GM19043 (cell line): Measurements from ENCODE around the gene NFIX.

Experiments
- ATAC-seq: cut with Tn5 transposase; IDR thresholded peaks from one replicate; pipeline ENCODE4 v1.9.1; 2021; ENCODE audit warnings: low read depth; ENCODE audit not compliant: unreplicated experiment

Gene NFIX

DNA sequence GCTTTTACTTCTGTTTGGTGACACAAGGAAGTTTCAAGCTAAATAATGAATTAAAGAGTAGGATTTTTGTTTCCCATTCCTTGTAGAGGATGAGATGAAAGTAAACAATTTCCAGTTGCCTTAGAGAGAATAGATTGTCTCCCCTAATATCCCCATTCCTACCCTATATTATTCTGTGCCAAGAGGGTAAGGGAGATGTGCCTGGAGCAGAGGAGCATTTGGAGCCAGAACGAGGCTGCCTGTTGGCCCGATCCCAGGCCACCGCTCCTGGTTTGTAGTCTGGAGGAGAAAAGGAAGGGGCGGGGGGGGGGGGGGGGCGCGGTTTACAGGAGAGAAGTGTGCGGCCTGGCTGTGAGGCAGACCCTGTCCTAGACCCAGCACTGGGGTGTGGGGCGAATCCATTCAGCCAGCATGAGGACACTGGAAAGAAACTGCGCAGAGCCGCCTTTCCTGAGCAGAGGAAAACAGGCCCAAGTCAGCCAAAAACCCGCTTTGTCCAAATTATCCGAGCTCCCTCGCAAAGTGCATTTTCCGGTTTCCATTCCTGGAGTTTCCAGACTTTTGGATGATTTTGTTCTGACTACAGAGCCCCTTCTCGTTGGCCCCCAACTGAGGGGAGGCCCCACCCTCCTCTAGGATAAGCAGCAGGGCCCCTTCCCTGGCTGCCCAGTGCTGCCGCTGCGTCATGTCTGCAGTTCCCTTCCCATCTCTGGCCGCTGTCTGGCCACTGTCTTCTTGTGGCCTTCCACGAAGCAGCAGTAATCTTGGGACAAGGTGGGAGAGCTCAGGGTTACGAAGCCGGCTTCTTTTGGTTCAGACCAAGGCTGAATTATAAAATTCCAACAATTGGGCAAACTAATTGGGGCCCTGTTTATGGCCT, 23.0 kb downstream of the NFIX start:
- ATAC-seq, result no peak

DNA sequence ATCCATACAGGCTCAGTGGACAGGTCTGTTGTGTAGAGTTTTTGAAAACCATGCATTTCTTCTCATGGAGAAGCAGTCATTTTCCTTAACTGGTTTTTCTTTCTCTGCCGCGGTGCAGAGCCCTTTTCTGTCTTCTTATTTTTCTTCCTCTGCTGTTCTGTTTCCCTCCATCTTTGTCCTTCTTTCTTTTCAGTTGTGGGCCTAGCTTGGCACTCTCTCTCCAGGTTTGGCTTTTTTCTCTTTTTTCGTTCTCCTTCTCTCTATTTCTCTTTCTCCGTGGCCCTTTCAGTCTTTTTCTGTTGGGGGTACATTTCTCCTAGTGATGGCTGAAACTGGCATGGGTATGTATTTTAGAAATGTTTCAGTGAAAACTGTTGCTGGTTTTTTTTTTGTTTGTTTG, 24.1 kb downstream of the NFIX start:
- ATAC-seq, result no peak

DNA sequence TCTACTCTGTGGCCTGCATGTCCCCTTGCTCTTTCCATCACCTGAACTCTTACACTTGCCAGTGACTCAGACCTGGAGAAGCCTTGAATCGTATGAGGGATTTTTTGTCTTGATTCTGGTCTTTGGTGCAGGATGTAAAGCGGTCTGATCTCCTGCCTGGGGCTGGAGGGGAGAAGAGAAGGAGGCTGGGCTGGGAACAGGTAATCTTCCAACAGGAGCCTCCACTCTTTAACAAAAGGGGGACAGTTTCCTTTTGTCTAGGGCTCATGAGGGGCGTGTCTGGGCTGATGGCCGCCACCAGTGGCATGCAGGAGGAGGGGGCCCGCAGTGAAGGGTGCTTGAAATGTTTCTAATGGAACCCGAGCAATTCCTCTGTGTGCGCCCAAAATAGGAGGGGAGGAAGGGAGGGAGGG, 24.7 kb downstream of the NFIX start:
- no peak for ATAC-seq

DNA sequence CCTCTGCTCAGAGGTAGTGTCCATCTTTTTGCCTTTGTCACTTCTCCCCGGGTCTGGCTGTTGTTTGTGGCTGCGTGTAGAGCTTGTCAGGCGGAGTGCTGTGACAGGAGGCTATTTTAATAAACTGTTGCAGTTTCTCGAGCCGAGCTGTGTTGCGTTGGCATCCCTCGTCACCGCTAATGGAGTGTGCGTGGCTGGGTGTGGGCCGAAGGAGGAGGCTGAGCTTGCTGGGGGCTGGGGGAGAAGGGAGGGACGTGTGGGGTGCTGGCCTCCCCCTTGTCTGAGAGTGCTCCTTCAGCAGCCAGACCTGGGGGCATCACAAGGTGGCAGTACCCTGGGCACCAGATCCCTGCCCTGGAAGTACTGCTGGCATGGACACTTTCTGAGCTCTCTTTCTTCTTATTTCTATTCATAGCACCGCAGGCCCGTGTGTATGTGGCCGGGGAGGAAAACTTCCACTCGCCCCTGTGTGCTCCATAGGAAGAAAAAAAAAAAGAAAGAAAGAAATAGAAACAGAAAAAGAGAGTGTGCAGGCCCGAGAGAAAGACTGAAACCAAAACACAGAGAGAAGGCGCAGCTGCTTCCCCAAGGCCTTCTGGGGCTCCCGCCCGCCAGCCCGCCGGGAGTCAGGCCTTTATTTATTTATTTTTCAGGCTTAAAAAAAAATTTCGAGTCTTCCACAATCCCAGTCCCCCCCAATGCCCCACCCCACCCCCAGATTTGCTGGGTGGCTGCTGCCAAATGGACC, 27.0 kb downstream of the NFIX start:
- ATAC-seq, result no peak

DNA sequence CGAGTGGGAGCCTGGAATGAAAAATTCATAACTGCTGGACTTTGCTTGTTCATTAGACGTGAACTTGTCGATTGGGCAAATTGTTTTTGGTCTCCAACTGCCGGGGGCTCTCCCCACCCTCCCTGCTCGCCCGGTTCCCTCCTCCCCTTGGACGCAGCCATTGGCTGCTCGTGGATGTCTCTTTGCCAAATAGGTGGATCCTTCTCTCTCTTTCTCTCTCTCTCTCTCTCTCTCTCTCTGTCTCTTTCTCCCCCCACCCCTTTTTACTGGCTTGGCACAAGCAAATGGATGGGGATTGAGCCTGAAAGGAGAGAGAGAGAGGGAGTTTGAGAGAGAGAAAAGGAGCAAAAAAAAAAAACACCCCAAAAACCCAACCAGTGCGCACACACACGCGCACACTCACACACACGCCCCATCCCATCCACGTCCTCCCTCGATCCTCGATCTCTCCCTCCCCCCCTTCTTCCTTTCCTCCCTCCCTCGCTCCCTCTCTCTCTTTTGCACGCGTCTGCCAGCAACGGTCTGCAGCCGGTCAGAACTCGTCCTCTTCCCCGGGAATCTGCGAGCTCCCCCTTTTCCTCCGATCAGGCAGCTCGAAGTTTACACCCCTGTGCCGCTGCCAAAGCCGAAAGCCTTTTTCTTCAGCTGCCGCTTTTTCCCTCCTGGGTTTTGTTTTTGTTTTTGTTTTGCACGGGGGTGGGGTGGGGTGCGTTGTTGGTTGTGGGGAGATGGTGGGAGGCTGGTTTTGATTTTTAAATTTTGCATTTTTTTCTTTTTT, 27.8 kb downstream of the NFIX start:
- no peak for ATAC-seq

DNA sequence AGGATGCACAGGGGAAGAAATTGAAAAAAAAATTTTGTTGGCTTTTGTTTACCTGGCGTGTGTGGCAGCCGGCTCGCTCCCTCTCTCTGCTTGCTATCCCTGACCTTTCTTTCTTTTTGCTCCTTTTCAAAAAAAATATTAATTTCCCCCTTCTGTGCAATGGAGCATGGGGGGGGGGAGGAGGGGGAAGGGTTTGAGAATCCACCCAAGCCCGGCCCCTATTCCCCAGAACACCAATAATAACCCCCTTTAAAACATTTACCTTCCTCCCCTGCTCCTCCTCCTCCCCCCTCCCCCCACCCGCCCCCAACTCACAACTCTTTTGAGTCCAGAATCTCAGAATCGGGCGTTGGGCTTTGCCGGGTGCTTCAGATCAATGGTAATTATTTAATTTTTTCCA, 28.4 kb downstream of the NFIX start:
- ATAC-seq, result no peak

DNA sequence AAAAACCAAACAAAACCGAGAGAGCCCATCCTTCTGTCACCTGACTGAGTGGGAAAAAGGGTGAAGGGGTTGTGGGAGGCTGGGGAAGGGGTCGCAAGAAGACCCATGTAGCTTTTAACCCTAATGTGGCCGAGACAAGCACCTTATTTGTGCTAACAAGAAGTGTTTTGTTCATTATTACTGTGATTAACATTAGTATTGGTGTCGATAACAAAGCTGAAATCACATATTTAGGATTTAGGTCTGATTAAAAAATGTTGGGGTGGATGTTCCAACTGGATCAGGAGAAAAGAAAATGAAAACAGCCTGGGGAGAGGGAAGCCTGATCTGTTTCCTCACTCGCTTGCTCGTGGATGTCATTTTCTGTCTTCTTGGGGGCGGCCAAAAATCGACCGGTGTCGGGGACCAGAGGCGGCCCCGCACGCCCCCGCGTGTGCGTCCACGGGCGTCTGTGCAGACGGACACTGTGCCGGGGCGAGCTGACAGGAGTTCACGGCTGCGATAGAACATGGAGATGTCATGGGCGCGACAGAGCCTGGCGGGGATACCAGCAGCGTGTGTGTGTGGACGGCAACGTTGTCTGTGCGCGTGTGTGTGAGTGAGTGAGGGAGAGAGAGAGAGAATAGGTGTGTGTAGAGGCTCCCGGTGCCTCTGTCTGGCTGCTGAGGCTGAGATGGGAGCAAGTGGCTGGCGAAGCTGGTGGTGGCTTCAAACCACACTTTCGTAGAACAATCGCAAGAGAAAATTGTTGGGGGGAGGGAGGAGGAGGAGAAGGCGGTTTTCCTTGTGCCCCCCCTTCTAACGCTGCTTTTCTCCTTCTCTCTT, 29.1 kb downstream of the NFIX start:
- no peak for ATAC-seq

DNA sequence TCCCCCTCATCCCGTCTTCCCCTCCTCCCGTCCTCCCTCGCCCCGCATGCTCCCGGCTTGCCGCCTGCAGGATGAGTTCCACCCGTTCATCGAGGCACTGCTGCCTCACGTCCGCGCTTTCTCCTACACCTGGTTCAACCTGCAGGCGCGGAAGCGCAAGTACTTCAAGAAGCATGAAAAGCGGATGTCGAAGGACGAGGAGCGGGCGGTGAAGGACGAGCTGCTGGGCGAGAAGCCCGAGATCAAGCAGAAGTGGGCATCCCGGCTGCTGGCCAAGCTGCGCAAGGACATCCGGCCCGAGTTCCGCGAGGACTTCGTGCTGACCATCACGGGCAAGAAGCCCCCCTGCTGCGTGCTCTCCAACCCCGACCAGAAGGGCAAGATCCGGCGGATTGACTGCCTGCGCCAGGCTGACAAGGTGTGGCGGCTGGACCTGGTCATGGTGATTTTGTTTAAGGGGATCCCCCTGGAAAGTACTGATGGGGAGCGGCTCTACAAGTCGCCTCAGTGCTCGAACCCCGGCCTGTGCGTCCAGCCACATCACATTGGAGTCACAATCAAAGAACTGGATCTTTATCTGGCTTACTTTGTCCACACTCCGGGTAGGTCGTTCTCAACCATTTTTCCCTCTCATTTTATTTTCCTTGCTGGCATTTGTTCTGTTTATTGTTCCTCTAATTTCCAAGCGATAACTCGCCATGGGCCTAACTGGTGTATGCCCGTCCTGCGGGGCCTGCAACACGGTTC, 29.8 kb downstream of the NFIX start:
- no peak for ATAC-seq

DNA sequence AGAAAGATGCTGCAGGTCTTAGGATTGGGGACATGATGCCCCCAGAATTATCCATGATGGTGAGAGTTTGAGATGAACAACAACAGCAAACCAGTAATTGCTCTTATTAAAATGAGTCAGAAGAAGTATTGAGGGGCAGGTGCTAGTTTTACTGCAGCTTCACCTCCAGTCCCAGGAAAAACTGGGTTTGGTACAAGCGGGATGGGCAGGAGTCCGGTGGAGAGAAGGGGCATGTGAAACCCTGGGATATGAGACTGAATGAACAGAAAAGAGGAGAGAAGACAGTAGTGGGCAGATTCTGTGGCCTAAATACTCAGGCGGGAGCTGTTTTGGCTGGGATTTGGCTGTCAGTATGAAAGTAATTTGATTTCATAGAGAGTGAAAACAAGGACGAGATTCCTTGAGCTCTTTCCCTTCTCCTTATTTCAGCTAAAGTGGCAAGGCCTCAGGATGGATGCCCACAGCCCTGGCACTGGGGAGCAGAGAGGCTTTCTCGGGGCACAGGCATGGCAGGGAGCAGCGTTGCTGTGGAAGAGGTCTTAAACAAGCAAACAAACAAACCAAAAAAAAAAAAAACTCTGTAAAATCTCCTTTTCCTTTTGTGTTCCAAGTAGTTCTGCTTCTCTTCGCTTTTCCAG, 30.7 kb downstream of the NFIX start:
- no peak for ATAC-seq

DNA sequence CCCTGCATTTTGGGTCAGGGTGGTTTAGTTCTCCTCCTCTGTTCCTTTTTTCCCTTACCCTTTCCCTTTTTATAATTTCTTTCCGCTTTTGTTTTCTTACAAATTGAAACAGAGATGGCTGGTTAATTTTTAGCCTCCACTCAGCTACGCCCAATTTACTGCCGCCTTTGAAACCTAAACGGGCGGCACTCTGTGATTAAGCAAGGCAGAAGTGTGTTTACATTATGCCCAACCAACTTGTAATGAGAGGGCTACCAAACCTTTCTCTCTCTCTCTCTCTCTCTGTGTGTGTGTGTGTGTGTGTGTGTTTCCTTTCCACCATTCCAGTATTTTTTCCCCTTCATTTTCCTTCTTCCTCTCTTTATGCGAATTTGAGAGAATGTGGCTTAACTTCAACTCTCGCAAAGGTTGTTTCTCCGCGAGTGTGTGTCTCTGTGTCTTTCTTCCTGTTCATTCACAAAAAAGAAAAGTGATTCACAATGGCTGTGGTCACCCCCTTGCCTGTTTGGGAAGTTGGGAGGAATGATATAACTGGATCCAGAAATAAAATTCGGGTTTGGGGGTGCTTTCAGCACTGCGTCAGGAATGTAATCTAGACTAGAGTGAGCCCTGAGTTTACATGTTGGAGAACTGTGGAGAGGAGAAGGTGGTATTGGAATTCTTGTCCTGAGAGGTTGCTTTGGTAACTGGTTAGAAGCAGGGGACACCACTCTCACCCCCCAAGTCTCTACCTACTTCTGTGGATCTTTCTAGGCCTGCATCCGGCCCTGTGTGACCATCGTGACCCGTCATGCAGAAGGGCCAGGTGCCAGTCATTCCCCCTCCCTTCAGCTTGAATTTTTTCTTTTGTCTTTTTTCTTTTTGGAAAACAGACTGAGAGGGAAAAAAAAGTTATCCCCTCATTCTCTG, 31.4 kb downstream of the NFIX start:
- ATAC-seq, result no peak

DNA sequence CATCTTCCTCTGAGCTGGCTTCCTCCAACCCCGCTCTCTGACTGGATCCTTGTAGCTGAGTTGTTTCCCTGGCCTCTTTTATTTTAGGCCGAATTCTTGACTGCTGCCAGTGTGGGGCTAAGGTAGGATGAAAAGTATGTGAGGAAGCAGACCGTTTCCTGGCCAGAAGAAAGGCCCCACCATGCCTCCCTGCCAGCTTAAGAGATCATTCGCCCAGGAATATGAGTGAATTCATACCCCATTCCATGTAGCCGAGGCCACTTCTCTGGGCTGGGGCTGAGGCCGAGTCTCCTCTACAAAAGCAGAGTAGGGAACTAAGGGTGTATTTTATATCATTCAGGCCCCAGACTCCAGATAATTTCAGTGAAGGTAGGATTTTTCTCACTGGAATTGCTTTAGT, 32.3 kb downstream of the NFIX start:
- no peak for ATAC-seq

DNA sequence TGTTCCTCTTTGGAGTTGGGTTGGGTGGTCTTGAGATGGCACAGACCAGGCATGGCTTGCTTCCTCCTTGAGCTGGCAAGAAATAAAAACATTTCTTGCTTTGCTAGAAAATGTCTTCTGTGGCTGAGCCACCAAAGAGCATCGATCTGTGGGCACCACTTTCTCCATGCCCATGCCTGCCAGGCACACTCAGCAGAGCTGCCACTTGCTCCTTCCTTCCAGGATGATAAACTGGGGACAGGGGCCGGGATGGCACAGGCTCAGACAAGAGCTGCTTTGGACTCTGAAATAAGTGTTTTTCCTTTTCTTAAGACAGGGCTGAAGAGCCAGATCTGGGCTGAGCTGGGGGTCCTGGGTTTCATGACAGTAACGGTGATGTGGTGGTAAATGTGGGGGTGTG, 32.8 kb downstream of the NFIX start:
- no peak for ATAC-seq

DNA sequence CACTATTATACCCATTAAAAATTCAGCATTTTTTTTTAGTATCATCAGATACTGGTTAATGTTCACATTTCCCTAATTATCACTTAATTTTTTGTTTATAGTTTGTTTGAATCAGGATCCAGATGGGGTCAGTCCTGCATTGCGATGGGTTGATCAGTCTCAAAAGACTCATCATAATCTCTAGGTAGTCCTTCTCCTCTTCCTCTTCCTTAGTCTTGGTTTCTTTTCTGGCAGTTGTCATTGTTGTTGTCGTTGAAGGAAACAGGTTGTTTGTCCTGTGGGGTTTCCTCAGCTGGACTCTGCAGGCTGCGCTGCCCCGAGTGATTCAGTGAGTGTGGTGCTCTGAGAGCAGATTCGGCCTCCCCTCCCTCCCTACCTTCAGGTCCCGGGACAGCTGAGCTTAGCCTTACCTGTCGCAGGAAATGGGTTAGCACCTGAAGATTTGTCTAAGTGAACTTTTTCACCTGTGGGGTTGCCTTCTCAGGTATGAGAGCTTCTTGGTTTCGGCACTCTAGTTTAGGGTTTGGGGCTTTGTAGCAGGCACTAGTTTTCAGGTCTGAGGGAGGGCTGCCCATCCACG, 34.1 kb downstream of the NFIX start:
- ATAC-seq, result no peak

DNA sequence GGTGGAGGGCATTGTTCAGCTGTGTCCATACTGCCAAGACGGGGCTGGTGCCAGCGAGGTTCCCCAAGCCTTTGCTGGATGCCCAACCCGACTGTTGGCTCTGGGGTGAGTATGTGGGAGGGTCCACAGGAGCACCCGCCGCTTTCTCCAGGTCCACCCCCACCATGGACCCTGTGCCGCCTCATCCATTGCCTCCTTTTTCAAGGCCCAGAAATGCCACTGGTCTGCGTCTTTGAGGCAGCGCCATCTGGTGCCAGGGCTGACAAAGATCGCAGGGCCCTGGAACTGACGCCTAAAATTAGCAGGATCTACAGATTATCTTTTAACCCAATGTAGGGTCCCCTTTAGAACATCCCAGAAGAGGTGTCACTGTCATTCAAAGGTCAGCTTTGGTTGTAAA, 34.6 kb downstream of the NFIX start:
- ATAC-seq, result no peak

DNA sequence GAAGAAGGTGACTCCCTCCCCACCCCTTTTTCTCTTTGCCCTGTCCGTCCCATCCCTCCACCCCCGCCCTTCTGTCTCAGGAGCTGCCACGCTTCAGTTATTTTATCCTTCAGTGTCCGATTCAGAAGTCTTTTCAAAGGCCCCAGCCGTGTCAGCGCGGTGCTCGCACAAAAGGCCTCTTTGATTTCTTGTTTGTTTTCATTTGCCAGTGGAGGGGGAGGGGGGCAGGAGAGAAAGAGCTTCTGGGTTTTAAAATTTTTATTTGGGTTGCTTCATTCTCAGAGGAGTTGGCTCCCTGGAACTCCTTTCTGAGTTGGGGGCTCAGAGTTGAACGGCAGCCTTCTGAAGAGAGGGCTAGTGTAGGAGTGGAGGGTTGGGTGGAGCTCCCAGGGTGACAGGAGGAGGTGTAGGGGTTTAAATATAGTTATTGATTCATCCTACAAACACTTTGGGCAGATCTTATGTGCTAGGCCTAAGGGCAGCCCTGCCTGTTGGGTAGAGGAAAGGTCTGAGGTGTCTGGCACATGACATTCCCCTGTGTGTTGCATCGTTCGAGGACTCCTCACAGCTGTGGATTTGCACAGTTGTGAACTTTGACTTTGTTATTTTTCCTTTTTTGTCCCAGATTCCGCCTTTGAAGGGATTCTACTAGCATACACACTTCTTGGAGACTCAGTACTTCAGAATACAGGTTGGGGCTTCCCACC, 36.8 kb downstream of the NFIX start:
- no peak for ATAC-seq

DNA sequence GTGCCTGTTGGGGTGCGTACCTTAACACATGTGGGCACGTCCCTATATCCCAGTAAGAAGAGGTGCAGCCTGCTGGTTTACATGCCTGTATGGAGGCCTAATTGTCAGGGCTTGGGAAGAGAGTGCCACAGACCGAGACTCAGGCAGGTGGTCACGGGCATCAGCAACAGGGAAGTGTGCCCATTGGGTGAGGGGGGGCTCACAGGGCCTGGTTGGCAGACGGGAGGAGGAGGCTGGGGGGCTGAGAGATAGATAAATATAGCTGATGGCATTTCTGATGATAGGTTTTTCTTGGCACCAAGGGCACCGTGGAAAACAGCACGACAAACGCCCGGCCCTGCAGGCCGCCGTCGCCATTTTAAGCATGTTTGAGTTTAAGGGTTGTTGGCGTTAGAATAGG, 37.6 kb downstream of the NFIX start:
- ATAC-seq, result no peak

DNA sequence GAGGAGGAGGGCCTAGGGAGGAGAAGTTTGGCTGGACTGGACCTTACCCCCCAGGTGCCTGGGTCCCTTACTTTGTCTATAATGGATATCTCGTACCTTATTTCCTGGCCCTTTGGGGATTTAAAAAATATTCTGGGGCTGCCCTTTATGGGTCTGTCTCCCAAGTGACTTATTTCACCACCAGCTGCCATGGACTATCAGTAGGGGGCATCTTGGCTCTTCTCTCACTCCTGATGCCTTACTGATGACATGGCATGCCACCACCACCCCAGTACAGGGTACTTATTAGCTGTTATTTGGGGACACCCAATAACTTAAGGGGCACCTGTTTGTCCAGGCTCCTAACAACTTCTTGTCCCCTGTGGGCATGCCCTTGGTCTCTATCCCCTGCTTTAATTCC, 38.0 kb downstream of the NFIX start:
- ATAC-seq, result no peak
